GM12875 (cell line): Measurements from ENCODE around the gene ASB1.

Source experiments
- H3K4me3 ChIP-seq: one replicate; pipeline ENCODE4 v1.5.1; 2011; ENCODE audit warnings: low read depth, low read length, control low read depth
- TF ChIP-seq, protein P1 (sequence below): IDR thresholded peaks from 2 replicates; pipeline ENCODE4 v1.5.1; 2011; ENCODE audit warnings: low read depth, mild to moderate bottlenecking, control low read depth, inconsistent platforms, low read length, moderate library complexity, borderline replicate concordance; ENCODE audit not compliant: insufficient read depth

ASB1 gene

DNA sequence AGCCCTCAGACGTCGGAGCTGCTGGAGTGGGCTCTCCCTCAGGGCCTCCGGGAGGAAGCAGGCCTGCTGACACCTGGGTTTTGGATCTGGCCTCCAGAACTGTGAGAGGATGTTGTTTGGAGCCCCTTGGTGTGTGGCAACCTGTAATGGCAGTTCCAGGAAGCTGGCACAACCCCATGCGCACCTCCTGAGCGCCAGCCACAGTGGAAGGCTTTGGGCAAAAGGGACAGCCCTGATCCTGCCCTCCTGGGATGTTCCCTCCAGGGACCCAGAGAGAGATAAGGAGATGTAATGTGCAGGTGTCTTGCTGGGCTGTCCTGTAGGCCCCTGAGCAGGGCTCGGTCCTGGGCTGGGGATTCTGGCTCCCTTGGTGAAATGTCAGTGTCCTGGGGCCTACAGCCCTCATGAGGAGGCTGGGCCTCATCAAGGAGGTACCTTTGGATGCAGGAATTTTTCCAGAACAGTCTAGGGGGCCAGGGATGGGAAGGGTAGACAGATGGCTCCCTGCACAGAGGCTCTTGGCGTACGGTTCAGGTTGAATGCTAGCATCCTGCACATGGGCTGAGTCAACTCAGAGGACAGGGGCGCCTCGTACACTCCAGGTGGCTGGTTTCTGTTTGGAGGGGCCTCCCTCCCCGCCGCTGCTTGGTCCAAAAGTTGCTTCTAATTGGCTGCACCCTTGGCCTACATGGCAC, 61.1 kb downstream of the ASB1 start:
- TF ChIP-seq, protein P1, sequence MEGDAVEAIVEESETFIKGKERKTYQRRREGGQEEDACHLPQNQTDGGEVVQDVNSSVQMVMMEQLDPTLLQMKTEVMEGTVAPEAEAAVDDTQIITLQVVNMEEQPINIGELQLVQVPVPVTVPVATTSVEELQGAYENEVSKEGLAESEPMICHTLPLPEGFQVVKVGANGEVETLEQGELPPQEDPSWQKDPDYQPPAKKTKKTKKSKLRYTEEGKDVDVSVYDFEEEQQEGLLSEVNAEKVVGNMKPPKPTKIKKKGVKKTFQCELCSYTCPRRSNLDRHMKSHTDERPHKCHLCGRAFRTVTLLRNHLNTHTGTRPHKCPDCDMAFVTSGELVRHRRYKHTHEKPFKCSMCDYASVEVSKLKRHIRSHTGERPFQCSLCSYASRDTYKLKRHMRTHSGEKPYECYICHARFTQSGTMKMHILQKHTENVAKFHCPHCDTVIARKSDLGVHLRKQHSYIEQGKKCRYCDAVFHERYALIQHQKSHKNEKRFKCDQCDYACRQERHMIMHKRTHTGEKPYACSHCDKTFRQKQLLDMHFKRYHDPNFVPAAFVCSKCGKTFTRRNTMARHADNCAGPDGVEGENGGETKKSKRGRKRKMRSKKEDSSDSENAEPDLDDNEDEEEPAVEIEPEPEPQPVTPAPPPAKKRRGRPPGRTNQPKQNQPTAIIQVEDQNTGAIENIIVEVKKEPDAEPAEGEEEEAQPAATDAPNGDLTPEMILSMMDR = no peak
- H3K4me3 ChIP-seq = no peak overlapping the region

DNA sequence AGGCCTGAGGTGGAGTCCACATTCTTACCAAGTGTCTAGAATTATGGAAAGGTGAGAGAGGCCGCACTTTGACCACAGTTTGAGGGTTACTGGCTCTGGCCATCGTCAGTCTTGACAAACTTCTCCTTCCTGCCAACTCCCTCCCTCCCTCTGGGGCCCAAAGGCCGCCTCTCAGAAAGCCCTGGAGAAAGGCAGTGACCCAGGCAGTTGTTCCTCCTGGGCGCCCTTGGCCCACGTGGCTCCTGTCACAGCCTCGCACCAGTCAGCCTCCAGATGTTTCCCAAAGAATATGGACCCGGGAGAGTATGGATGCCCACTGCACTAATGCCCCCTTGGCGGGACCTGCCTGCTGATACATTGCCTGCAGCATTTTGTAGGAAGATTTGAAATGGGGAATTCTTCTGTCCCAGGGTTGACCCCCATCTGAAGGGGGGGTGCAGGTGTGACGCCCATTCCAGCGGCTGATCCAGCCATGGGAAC, 61.7 kb downstream of the ASB1 start:
- no peak overlapping the region for H3K4me3 ChIP-seq
- TF ChIP-seq, protein P1 = no peak

DNA sequence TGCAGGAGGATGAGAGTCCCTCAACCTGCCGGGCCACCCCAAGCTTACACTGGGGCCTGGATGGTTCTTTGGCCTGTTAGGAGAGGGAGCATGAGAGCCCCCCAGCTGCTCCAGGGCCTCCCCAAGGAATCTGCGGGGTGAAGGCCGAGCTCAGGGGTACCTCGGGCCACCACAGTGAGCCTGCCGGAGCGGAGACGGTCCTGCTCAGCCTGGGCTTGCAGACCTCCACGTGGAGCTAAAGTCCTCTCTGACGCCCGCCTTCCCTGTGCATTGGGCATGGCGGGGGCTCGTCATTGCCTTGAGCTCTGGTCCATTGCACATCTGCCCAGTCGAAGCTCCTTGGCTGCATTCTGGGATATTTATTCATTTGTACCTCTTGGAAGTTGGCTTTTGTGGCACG, 62.7 kb downstream of the ASB1 start:
- TF ChIP-seq, protein P1 = no peak

DNA sequence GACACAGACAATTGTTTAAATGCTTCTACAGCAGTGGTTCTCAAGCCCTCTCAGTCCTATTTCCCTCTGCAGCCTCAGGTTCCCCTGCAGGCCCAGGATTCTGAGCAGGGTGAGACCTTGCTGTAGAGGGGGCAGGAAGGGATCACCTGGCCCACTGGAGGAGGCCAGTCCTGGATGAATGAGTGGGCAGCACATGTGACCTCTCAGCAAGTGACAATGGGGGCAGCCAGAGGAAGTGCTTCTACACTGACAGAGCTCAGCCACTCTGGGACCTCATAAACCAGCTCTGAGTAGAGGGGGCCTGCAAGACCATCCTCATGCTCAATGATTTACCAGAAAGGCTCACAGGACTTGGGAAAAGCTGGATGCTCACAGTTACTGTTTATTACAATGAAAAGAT, 63.2 kb downstream of the ASB1 start:
- no peak overlapping the region for H3K4me3 ChIP-seq
- TF ChIP-seq, protein P1 = no peak

More for the DNA sequence above, 62.7 kb downstream of the ASB1 start:
- H3K4me3 ChIP-seq = no peak overlapping the region

DNA sequence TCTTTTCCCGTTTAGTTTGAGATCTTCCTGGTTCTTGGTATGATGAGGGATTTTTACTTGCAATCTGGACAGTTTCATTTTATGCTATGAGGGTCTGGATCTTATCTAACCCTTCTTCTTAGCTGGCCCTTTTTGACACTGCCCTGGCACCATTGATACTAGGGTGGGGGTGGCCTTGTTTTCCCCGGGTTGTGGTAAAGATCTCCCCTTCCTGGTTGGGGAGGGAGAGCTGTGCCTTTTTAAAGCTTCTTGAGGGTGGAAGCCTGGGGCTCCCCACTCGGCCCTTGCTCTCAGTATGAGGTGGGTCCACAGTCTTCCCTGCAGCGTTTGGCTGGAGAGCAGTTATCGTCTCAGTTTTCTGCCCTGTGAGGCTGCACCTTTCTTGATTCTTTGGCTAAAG, 66.1 kb downstream of the ASB1 start:
- no peak overlapping the region for H3K4me3 ChIP-seq
- TF ChIP-seq, protein P1 = no peak

DNA sequence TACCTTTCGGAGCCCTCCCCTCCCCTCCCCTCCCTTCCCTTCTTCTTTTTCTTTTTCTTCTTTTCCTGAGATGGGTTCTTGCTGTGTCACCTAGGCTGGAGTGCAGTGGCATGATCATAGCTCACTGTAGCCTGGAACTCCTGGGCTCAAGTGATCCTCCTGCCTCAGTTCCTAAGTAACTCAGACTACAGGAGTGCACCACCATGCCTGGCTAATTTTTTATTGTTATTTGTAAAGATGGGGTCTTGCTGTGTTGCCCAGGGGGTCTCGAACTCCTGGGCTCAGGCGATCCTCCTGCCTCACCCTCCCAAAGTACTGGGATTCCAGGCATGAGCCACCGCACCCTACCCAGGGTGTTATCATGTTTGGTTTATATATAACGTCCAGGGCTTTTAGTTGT, 66.7 kb downstream of the ASB1 start:
- H3K4me3 ChIP-seq = no peak overlapping the region
- TF ChIP-seq, protein P1 = no peak

DNA sequence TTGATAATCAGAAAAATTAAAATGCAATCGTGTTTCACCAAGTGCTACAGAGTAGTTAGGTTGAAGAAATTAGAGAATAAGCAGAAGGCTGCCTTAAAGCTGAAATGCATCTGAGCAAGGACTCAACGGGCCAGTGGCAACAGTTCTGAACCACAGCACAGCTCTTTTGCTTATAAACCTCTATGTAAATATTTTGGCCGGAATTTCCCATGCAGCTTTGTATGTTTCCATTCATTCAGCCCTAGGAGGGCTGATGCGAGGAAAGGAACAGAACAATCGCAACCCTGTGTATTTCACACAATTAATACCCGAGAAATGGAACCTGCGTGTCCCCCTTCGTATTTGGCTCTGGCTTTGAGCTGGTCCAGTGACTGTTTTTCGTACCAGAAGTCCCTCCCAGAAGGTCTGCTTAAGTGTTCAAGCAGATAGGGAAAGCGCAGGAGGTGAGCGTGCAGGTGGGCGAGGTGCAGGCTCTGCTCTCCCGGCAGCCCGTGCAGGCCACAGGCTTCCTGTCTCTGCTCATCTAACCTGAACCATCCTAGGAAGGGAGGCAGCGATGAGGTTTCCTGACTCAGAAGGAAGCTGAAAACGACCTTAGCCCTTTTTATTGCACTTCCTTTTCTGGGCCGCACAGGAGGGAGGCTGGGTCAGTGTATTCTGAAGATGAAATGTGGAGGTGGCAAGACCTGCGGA, 67.3 kb downstream of the ASB1 start:
- no peak overlapping the region for H3K4me3 ChIP-seq
- TF ChIP-seq, protein P1 = no peak
